BJ (cell line): Measurements from ENCODE around the gene AURKB. TPM values are rescaled to one million over a fixed set of nuclear protein-coding genes. Genes with fewer than 3 reads are reported as not detected.

Experiments used
- CTCF ChIA-PET: fragments of 350-600 bp; formaldehyde crosslinking; extraction: SDS; loops from one replicate; lab custom pipeline; 2021; ENCODE audit warnings: antibody characterized with exemption, inconsistent platforms; lab: Yijun Ruan, JAX
- POLR2A ChIA-PET: fragments of 300-600 bp; sonication (Branson Sonifier 250); formaldehyde crosslinking; extraction: SDS; loops from one replicate; lab custom pipeline; 2021; ENCODE audit warnings: antibody characterized with exemption; lab: Charles Lee
- DNase-seq: peaks from one replicate; pipeline ENCODE4 v3.0.0-alpha.2; 2011; ENCODE audit warnings: low read depth
- H3K27me3 ChIP-seq: 2 replicates; pipeline ENCODE4 v1.6.0; 2011; ENCODE audit warnings: low read length; ENCODE audit not compliant: control insufficient read depth, insufficient read depth
- H3K36me3 ChIP-seq: 2 replicates; pipeline ENCODE4 v1.5.1; 2011; ENCODE audit warnings: low read length; ENCODE audit not compliant: control insufficient read depth, insufficient read depth
- H3K4me3 ChIP-seq: 2 replicates; pipeline ENCODE4 v1.5.1; 2011; ENCODE audit warnings: low read depth, mild to moderate bottlenecking, control low read depth, low read length
- polyA plus RNA-seq: library from polyadenylated mRNA; depleted of rRNA; stranded (reverse); fragments of >200 nt; gene quantifications from 2 replicates; pipeline ENCODE4 v1.2.3, GENCODE V29; 2011
- TF ChIP-seq, protein P1 (sequence below): IDR thresholded peaks from 2 replicates; pipeline ENCODE4 v1.5.1; 2011; ENCODE audit warnings: low read depth, mild to moderate bottlenecking, control low read depth, inconsistent platforms, low read length, moderate library complexity; ENCODE audit not compliant: insufficient read depth

The AURKB gene
- polyA plus RNA-seq, 1 experiment = 26.1 TPM

DNA sequence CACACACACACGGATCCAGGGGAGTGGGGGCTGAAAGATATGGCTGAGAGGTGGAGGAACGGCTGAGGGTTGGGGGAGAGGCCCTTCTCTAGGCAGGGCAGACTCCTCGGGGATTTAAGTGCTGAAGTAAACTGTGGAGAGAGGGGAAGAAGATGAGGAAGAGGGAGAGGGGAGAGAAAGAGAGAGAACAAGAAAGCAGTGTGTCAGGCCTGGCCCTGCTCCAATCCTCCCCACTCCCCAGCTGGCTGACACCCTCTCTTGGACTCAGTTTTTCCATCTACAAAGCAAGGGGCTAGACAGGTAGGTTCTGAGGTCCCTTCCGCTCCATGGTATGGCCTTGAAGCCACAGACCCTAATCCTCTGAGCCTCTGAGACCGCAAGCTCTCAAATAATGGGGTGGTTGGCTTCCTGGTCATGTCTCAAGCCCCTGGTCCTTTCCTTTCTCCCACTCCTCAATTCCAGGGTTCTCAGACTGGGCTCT, 49.6 kb downstream of the AURKB start:
- TF ChIP-seq, protein P1, sequence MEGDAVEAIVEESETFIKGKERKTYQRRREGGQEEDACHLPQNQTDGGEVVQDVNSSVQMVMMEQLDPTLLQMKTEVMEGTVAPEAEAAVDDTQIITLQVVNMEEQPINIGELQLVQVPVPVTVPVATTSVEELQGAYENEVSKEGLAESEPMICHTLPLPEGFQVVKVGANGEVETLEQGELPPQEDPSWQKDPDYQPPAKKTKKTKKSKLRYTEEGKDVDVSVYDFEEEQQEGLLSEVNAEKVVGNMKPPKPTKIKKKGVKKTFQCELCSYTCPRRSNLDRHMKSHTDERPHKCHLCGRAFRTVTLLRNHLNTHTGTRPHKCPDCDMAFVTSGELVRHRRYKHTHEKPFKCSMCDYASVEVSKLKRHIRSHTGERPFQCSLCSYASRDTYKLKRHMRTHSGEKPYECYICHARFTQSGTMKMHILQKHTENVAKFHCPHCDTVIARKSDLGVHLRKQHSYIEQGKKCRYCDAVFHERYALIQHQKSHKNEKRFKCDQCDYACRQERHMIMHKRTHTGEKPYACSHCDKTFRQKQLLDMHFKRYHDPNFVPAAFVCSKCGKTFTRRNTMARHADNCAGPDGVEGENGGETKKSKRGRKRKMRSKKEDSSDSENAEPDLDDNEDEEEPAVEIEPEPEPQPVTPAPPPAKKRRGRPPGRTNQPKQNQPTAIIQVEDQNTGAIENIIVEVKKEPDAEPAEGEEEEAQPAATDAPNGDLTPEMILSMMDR = no peak
- ChIA-PET CTCF (interaction anchor here (0.5 to 4.7 kb wide), 6 partner anchors 10 to 67 kb away, joined by 3 to 31 read pairs (median 4); no protein-coding TSS in a partner anchor), POLR2A (no interaction called here)
- Histone ChIP-seq H3K27me3 (no peaks in the 10 kb centered on the region), H3K4me3 (no peak overlapping the region), H3K36me3 (peaks cover 12% of the 10 kb centered on the region)
- DNase-seq = no peak

DNA sequence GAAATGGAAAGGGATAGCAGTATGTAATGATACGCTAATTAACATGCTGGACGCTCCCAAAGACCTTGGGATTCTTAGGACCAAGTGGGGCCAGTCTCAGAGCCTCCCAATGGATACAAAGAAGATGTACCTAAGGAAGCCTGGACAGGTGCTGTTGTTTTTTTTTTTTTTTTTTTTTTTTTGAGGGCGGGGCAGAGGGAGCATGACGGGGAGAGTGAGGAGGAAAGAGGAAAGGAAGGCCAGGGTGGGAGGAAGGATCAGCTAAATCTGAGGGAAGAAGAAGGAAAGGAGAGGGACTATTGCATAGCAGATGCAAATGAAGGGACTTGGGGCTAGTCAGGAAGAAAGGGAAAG, 50.2 kb downstream of the AURKB start:
- H3K27me3 ChIP-seq = no peaks in the 10 kb centered on the region
- POLR2A ChIA-PET = no interaction called here
- DNase-seq = no peak
- TF ChIP-seq, protein P1 = no peak
- H3K4me3 ChIP-seq = no peak overlapping the region
- H3K36me3 ChIP-seq = peaks cover 12% of the 10 kb centered on the region
- CTCF ChIA-PET = interaction anchor here (1.2 to 4.7 kb wide), 5 partner anchors 9 to 41 kb away, joined by 3 to 31 read pairs (median 8); partner anchors contain the start of gene HES7

DNA sequence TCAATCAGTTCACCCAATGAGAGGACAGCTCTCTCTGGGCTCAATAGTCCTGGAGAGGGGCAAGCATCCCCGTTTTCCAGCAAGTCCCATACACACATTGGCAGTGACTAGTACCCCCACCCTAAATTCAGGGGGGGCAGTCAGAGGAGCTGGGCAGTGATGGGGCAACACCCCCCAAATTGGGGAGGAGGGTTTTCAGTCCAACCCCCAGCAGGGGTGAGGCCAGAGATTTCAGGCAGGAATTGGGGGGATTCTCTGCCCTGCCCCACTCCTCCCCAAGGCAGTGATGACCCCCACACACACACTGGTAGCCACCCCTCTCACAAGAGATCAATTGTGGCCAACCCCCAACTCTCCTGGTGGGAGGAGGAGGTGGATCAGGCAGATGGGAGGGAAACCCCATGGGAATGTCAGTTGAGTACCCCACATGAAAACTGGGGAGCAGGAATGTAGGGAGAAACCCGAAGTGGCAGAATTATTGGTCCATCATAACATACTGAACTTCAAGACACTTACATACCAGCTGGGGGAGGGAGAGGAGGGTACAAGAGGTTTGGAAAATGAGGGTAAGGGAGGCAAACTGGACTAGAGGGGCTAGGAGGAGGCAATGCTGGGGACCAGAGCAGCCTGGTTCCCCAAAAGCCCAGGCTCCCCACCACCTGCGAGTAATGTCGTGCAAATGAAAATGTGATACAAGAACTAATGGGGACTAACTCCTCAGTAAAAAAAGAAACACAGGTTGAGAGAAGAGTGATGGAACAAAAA, 50.7 kb downstream of the AURKB start:
- H3K36me3 ChIP-seq = peaks cover 12% of the 10 kb centered on the region
- POLR2A ChIA-PET = no interaction called here
- no peak for DNase-seq

DNA sequence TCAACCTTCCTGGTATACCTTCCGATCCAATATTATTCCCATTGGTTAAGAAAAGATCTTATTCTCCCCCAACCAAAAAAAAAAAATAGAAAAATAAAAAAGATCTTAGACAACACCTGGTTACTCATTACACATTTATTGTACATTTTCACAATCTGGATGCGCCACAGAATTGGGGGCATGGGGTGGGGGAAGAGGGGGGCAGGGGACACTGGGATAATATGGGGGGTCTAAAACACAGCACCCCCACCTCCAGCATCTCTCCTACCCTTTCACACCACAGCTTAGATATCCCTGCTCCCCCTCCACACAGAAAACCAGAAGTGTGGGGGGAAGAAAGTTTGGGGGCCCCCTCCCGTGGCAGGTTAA, 51.4 kb downstream of the AURKB start:
- ChIA-PET POLR2A (no interaction called here), CTCF (interaction anchor here (1.1 to 4.7 kb wide), 8 partner anchors 14 to 98 kb away, joined by 3 to 32 read pairs (median 13); partner anchors contain the start of genes ALOXE3 and HES7)
- TF ChIP-seq, protein P1 = no peak
- peaks cover 12% of the 10 kb centered on the region for H3K36me3 ChIP-seq
- H3K27me3 ChIP-seq = no peaks in the 10 kb centered on the region
- H3K4me3 ChIP-seq = no peak overlapping the region
- no peak for DNase-seq

More for the DNA sequence above, 50.7 kb downstream of the AURKB start:
- no peak overlapping the region for H3K4me3 ChIP-seq
- H3K27me3 ChIP-seq = no peaks in the 10 kb centered on the region
- TF ChIP-seq, protein P1 = no peak
- CTCF ChIA-PET = interaction anchor here (1.1 to 4.7 kb wide), 8 partner anchors 9 to 67 kb away, joined by 3 to 31 read pairs (median 6); partner anchors contain the start of gene HES7

DNA sequence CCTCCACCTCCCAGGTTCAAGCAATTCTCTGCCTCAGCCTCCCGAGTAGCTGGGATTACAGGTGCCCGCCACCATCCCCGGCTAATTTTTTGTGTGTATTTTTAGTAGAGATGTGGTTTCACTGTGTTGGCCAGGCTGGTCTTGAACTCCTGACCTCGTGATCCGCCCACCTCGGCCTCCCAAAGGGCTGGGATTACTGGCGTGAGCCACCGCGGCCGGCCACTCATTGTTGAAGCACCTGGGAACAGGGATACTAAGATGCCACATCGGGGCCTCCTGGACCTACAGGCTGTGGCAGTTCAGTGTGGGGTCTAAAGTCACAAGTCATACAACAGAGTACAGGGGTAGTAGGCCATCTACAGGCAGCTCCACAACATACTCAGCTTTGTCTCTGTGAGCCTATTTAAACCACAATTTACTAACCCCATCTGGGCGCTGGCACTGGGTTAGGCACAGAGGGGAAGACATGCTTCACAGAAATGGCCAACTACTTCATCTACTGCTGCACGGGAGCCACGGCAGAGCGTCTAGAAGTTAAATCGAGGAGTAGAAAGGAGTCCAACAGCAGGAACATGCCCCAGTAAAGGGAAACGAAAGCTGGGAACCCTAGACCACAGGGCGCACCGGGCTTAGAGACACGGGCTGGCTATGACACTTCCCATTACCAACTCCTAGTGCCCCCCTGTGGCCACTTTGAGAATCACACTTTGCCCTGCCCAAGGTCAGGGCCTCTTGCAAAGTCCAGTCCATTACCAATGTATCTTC, 51.9 kb downstream of the AURKB start:
- Histone ChIP-seq H3K36me3 (peaks cover 12% of the 10 kb centered on the region), H3K4me3 (no peak overlapping the region), H3K27me3 (no peaks in the 10 kb centered on the region)
- POLR2A ChIA-PET = no interaction called here
- DNase-seq = no peak
- TF ChIP-seq, protein P1 = peak; percentile 87
- CTCF ChIA-PET = interaction anchor here (0.6 to 4.7 kb wide), 12 partner anchors 10 to 371 kb away, joined by 3 to 32 read pairs (median 4); partner anchors contain the start of genes ALOXE3 and HES7
